Stomach (tissue), 4 donors: ENCODE measurements around the gene LDLR.

ENCODE experiments used
- POLR2A ChIP-seq, 4 donors: fragments of 450-650 bp; IDR thresholded peaks; one replicate each; pipeline ENCODE4 v1.6.1; 2016; ENCODE audit warnings: antibody characterized with exemption in 4 of 4, control low read depth in 2 of 4, mild to moderate bottlenecking in 1 of 4, moderate library complexity in 1 of 4
- POLR2AphosphoS5 ChIP-seq, 3 donors: sonication (generic); formaldehyde crosslinking; IDR thresholded peaks; one replicate each; pipeline ENCODE4 v1.6.1; 2016; ENCODE audit warnings: antibody characterized with exemption in 3 of 3
- TF ChIP-seq, protein P1 (sequence below), 7 experiments: fragments of 450-650 bp in 4 of 7; fragments of 200-600 bp in 3 of 7; sonication (generic) in 3 of 7; IDR thresholded peaks; one replicate each; pipeline ENCODE4 v1.5.1; 2016 to 2019; ENCODE audit warnings: antibody characterized with exemption in 7 of 7, control low read depth in 2 of 7, mild to moderate bottlenecking in 1 of 7

DNA sequence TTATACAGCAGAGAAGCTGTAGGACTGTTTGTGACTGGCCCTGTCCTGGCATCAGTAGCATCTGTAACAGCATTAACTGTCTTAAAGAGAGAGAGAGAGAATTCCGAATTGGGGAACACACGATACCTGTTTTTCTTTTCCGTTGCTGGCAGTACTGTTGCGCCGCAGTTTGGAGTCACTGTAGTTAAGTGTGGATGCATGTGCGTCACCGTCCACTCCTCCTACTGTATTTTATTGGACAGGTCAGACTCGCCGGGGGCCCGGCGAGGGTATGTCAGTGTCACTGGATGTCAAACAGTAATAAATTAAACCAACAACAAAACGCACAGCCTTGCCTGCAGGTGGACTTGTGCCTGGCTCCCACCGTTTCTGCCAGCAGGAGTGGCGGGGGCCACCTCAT, 27.3 kb upstream of the LDLR start:
- TF ChIP-seq, protein P1, sequence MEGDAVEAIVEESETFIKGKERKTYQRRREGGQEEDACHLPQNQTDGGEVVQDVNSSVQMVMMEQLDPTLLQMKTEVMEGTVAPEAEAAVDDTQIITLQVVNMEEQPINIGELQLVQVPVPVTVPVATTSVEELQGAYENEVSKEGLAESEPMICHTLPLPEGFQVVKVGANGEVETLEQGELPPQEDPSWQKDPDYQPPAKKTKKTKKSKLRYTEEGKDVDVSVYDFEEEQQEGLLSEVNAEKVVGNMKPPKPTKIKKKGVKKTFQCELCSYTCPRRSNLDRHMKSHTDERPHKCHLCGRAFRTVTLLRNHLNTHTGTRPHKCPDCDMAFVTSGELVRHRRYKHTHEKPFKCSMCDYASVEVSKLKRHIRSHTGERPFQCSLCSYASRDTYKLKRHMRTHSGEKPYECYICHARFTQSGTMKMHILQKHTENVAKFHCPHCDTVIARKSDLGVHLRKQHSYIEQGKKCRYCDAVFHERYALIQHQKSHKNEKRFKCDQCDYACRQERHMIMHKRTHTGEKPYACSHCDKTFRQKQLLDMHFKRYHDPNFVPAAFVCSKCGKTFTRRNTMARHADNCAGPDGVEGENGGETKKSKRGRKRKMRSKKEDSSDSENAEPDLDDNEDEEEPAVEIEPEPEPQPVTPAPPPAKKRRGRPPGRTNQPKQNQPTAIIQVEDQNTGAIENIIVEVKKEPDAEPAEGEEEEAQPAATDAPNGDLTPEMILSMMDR (IDR thresholded peaks at IDR 0.05): no peak
- TF ChIP-seq POLR2A (IDR thresholded peaks at IDR 0.05) (no peak), POLR2AphosphoS5 (IDR thresholded peaks at IDR 0.05) (no peak)
